Measurements from ENCODE around the gene BOLA1.

Gene BOLA1

DNA sequence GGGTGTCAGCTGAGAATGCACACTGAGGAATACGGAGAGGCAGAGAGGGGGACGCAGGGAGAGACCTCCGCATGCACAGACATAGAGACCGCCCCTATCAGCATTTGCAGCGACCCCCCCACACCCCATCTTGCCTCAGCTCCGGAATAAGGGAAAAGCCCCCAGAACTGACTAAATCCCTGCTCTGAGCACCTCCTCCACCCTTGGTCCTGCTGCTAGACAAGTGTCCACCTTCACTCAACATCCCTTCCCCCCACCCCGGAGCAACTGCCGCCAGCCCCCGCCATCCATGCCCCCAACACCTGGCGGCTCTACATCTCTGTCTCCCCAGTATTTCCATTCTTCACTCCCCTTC, 17.5 kb downstream of the BOLA1 start:
- Histone ChIP-seq H3K4me2 (ENCODE audit: low read length) (peak overlapping the region; percentile 71), H3K4me3 (ENCODE audit: low read depth, low read length) (peak overlapping the region; percentile 71), H3K14ac (ENCODE audit: low read length) (no peak overlapping the region), H4K8ac (ENCODE audit: low read depth, low read length) (no peak overlapping the region), H2AK5ac (ENCODE audit: low read length) (no peak overlapping the region), H3K4ac (ENCODE audit: low read depth, low read length) (no peak overlapping the region), H3K79me1 (ENCODE audit: low read length) (peaks cover 2% of the 10 kb centered on the region), H3K9ac (ENCODE audit: low read length) (peak overlapping the region; percentile 14), H4K12ac (ENCODE audit: low read depth, low read length) (no peak overlapping the region), H2BK5ac (ENCODE audit: low read depth, low read length, poor library complexity) (no peak overlapping the region), H3K27ac (ENCODE audit: low read depth, low read length) (no peak overlapping the region), H3K23ac (ENCODE audit: low read length) (no peak overlapping the region), H3K4me1 (ENCODE audit: control insufficient read depth in 1 of 2, insufficient read depth in 2 of 2, low read length in 2 of 2) (peaks cover 13 to 18% of the 10 kb centered on the region in 2 experiments), H3K79me2 (ENCODE audit: control insufficient read depth, insufficient read depth, low read length, poor library complexity) (no peaks in the 10 kb centered on the region), H2BK120ac (ENCODE audit: insufficient read depth, low read length, poor library complexity) (no peak overlapping the region), H2BK12ac (ENCODE audit: low read length) (no peak overlapping the region), H2AFZ (ENCODE audit: insufficient read depth, low read length, poor library complexity) (no peak overlapping the region), H4K91ac (ENCODE audit: low read depth, low read length) (no peak overlapping the region), H3K9me3 (ENCODE audit: insufficient read depth, low read depth, low read length) (no peaks in the 10 kb centered on the region), H3K27me3 (ENCODE audit: insufficient read depth, low read length) (no peaks in the 10 kb centered on the region), H3K36me3 (ENCODE audit: control insufficient read depth in 1 of 2, insufficient read depth in 2 of 2, low read length in 2 of 2) (peaks cover 8 to 9% of the 10 kb centered on the region in 2 experiments), H3K18ac (ENCODE audit: low read length) (peak overlapping the region; percentile 58)
- DNase-seq: no peak
- no CpG with 5 or more reads among the region's 10 CpGs for whole genome bisulfite sequencing (ENCODE audit: extremely low coverage, insufficient coverage, insufficient read length)

DNA sequence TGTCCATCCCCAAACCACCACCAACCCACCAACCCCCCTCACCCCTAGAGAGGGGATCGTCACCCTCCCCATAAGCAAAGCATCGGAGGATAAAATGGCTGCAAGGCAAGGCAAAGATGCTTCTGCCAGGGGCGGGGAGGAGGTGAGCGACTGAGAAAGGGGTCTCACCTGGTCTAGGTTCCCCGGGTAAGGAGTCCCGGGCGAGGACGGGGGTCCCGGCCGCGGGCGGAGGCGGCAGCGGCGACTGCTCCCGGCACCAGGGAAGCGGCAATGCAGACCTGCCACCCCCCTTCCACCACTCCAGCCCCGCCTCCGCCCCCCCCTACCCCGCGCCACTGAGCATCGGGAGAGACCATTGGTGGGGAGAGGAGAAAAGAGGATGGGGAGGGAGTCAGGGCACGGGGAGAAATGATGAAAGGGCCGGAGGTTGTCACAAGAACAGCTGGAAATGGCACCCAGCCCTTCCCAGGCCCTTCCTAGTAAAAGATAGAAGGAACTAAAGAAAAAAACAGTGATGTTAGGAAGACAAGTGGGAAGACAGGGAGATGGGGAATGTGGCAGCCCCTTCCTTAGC, 18.3 kb downstream of the BOLA1 start, which contains the start of gene SV2A:
Gene SV2A, minus strand, starts transcription at position 274 of the 574 bp plus-strand sequence. CDS start 4,004 bp downstream, outside the sequence.
- peak within 1 kb of the TSS; percentile 74 for H4K12ac ChIP-seq (ENCODE audit: low read depth, low read length)
- H3K27ac ChIP-seq (ENCODE audit: low read depth, low read length): no peak within 1 kb of the TSS
- H3K4me2 ChIP-seq (ENCODE audit: low read length): peak within 1 kb of the TSS; percentile 71
- H3K79me2 ChIP-seq (ENCODE audit: control insufficient read depth, insufficient read depth, low read length, poor library complexity): no peaks in the 10 kb centered on the region
- peak within 1 kb of the TSS; percentile 64 for H4K8ac ChIP-seq (ENCODE audit: low read depth, low read length)
- peak within 1 kb of the TSS; percentile 14 for H3K9ac ChIP-seq (ENCODE audit: low read length)
- no peaks in the 10 kb centered on the region for H3K27me3 ChIP-seq (ENCODE audit: insufficient read depth, low read length)
- no CpG with 5 or more reads among the region's 24 CpGs for WGBS (ENCODE audit: extremely low coverage, insufficient coverage, insufficient read length)
- peak within 1 kb of the TSS; percentile 80 for H3K18ac ChIP-seq (ENCODE audit: low read length)
- no peak within 1 kb of the TSS for H3K23ac ChIP-seq (ENCODE audit: low read length)
- H3K4me3 ChIP-seq (ENCODE audit: low read depth, low read length): peak within 1 kb of the TSS; percentile 71
- H4K91ac ChIP-seq (ENCODE audit: low read depth, low read length): peak within 1 kb of the TSS; percentile 45
- no peaks in the 10 kb centered on the region for H3K9me3 ChIP-seq (ENCODE audit: insufficient read depth, low read depth, low read length)
- no peak for DNase-seq
- H3K4ac ChIP-seq (ENCODE audit: low read depth, low read length): no peak within 1 kb of the TSS
- peaks cover 13 to 18% of the 10 kb centered on the region in 2 experiments for H3K4me1 ChIP-seq (ENCODE audit: control insufficient read depth in 1 of 2, insufficient read depth in 2 of 2, low read length in 2 of 2)
- peaks cover 2% of the 10 kb centered on the region for H3K79me1 ChIP-seq (ENCODE audit: low read length)
- H2AFZ ChIP-seq (ENCODE audit: insufficient read depth, low read length, poor library complexity): peak within 1 kb of the TSS; percentile 72
- H2BK120ac ChIP-seq (ENCODE audit: insufficient read depth, low read length, poor library complexity): no peak within 1 kb of the TSS
- no peak within 1 kb of the TSS for H2BK12ac ChIP-seq (ENCODE audit: low read length)
- H2BK5ac ChIP-seq (ENCODE audit: low read depth, low read length, poor library complexity): no peak within 1 kb of the TSS
- H2AK5ac ChIP-seq (ENCODE audit: low read length): no peak within 1 kb of the TSS
- H3K14ac ChIP-seq (ENCODE audit: low read length): no peak within 1 kb of the TSS
- peaks cover 9 to 12% of the 10 kb centered on the region in 2 experiments for H3K36me3 ChIP-seq (ENCODE audit: control insufficient read depth in 1 of 2, insufficient read depth in 2 of 2, low read length in 2 of 2)

DNA sequence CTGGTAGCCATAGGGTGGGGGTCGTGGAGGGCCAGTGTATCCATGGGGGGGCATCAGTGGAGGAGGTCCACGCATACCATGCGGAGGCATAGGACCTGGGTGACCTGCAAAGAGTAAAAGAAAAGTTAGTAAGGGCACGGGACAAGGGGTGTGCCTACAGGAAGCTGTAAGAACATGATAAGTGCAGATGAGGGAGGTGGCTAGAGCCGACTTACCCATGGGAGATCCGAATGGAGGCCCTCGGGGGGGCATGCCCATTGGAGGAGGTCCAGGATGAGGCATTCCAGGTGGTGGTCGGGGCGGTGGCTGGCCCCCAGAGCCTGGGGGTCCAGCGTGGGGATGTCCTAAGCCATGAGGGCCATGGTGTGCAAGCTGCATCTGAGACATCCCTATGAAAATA, 24.3 kb downstream of the BOLA1 start:
- no peaks in the 10 kb centered on the region for H3K9me3 ChIP-seq (ENCODE audit: insufficient read depth, low read depth, low read length)
- H3K27ac ChIP-seq (ENCODE audit: low read depth, low read length): no peak overlapping the region
- no peak overlapping the region for H3K4ac ChIP-seq (ENCODE audit: low read depth, low read length)
- peaks cover 11% of the 10 kb centered on the region for H3K79me1 ChIP-seq (ENCODE audit: low read length)
- H3K18ac ChIP-seq (ENCODE audit: low read length): no peak overlapping the region
- no peak overlapping the region for H2AK5ac ChIP-seq (ENCODE audit: low read length)
- no peak overlapping the region for H4K8ac ChIP-seq (ENCODE audit: low read depth, low read length)
- no peak overlapping the region for H3K4me3 ChIP-seq (ENCODE audit: low read depth, low read length)
- WGBS (ENCODE audit: extremely low coverage, insufficient coverage, insufficient read length): no CpG with 5 or more reads among the region's 10 CpGs
- no peak overlapping the region for H2BK12ac ChIP-seq (ENCODE audit: low read length)
- H4K91ac ChIP-seq (ENCODE audit: low read depth, low read length): no peak overlapping the region
- H2BK5ac ChIP-seq (ENCODE audit: low read depth, low read length, poor library complexity): no peak overlapping the region
- H3K14ac ChIP-seq (ENCODE audit: low read length): no peak overlapping the region
- peaks cover 7 to 10% of the 10 kb centered on the region in 2 experiments for H3K4me1 ChIP-seq (ENCODE audit: control insufficient read depth in 1 of 2, insufficient read depth in 2 of 2, low read length in 2 of 2)
- peaks cover 21 to 37% of the 10 kb centered on the region in 2 experiments for H3K36me3 ChIP-seq (ENCODE audit: control insufficient read depth in 1 of 2, insufficient read depth in 2 of 2, low read length in 2 of 2)
- H3K79me2 ChIP-seq (ENCODE audit: control insufficient read depth, insufficient read depth, low read length, poor library complexity): peaks cover 8% of the 10 kb centered on the region
- H3K9ac ChIP-seq (ENCODE audit: low read length): no peak overlapping the region
- no peak overlapping the region for H4K12ac ChIP-seq (ENCODE audit: low read depth, low read length)
- DNase-seq: no peak
- no peak overlapping the region for H3K4me2 ChIP-seq (ENCODE audit: low read length)
- no peaks in the 10 kb centered on the region for H3K27me3 ChIP-seq (ENCODE audit: insufficient read depth, low read length)
- H2AFZ ChIP-seq (ENCODE audit: insufficient read depth, low read length, poor library complexity): no peak overlapping the region
- H2BK120ac ChIP-seq (ENCODE audit: insufficient read depth, low read length, poor library complexity): no peak overlapping the region
- H3K23ac ChIP-seq (ENCODE audit: low read length): no peak overlapping the region

DNA sequence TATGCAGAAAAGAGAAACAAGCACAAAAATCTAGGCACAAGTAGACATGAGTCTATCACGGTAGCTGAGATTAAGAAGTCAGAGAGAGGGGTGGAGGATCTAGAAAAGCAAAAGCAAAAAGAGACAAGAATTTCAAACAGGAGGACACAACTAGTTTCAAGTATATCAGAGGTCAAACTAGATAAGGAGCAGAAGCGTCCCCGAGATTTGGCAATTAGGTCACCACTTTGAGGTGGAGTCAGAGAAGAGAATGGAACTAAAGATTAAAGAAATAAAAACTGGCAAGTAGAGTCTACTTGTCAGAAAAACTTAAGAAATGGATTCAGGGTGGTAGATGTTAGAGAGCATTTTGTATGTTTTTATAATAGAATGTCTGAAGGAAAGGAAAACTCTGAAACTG, 26.0 kb downstream of the BOLA1 start:
- H2BK12ac ChIP-seq (ENCODE audit: low read length): no peak overlapping the region
- H2AFZ ChIP-seq (ENCODE audit: insufficient read depth, low read length, poor library complexity): no peak overlapping the region
- H2BK5ac ChIP-seq (ENCODE audit: low read depth, low read length, poor library complexity): no peak overlapping the region
- no peak overlapping the region for H3K4me3 ChIP-seq (ENCODE audit: low read depth, low read length)
- H3K14ac ChIP-seq (ENCODE audit: low read length): no peak overlapping the region
- H3K4ac ChIP-seq (ENCODE audit: low read depth, low read length): no peak overlapping the region
- peaks cover 11% of the 10 kb centered on the region for H3K79me1 ChIP-seq (ENCODE audit: low read length)
- H3K4me2 ChIP-seq (ENCODE audit: low read length): no peak overlapping the region
- H3K79me2 ChIP-seq (ENCODE audit: control insufficient read depth, insufficient read depth, low read length, poor library complexity): peaks cover 8% of the 10 kb centered on the region
- H4K91ac ChIP-seq (ENCODE audit: low read depth, low read length): no peak overlapping the region
- no peak overlapping the region for H4K12ac ChIP-seq (ENCODE audit: low read depth, low read length)
- H2AK5ac ChIP-seq (ENCODE audit: low read length): no peak overlapping the region
- H3K9me3 ChIP-seq (ENCODE audit: insufficient read depth, low read depth, low read length): no peaks in the 10 kb centered on the region
- no peak overlapping the region for H2BK120ac ChIP-seq (ENCODE audit: insufficient read depth, low read length, poor library complexity)
- H3K23ac ChIP-seq (ENCODE audit: low read length): no peak overlapping the region
- no peak overlapping the region for H3K9ac ChIP-seq (ENCODE audit: low read length)
- H3K18ac ChIP-seq (ENCODE audit: low read length): no peak overlapping the region
- H4K8ac ChIP-seq (ENCODE audit: low read depth, low read length): no peak overlapping the region
- H3K27me3 ChIP-seq (ENCODE audit: insufficient read depth, low read length): no peaks in the 10 kb centered on the region
- peaks cover 7 to 10% of the 10 kb centered on the region in 2 experiments for H3K4me1 ChIP-seq (ENCODE audit: control insufficient read depth in 1 of 2, insufficient read depth in 2 of 2, low read length in 2 of 2)
- H3K27ac ChIP-seq (ENCODE audit: low read depth, low read length): no peak overlapping the region
- no CpG with 5 or more reads among the region's 3 CpGs for WGBS (ENCODE audit: extremely low coverage, insufficient coverage, insufficient read length)
- peaks cover 27 to 50% of the 10 kb centered on the region in 2 experiments for H3K36me3 ChIP-seq (ENCODE audit: control insufficient read depth in 1 of 2, insufficient read depth in 2 of 2, low read length in 2 of 2)
- DNase-seq: no peak

Measured in trophoblast cell (in vitro differentiated cells and primary cell).